GM10266 (cell line): ENCODE measurements around the gene COL2A1.

Experiments used
- DNase-seq: peaks from one replicate; pipeline ENCODE4 v3.0.0; 2012; ENCODE audit errors: extremely low spot score
- CTCF ChIP-seq: IDR thresholded peaks from 2 replicates; pipeline ENCODE4 v1.5.1; 2012; ENCODE audit warnings: mild to moderate bottlenecking, low read depth; ENCODE audit not compliant: control insufficient read depth, insufficient read depth; ENCODE audit errors: missing control alignments

The COL2A1 gene

DNA sequence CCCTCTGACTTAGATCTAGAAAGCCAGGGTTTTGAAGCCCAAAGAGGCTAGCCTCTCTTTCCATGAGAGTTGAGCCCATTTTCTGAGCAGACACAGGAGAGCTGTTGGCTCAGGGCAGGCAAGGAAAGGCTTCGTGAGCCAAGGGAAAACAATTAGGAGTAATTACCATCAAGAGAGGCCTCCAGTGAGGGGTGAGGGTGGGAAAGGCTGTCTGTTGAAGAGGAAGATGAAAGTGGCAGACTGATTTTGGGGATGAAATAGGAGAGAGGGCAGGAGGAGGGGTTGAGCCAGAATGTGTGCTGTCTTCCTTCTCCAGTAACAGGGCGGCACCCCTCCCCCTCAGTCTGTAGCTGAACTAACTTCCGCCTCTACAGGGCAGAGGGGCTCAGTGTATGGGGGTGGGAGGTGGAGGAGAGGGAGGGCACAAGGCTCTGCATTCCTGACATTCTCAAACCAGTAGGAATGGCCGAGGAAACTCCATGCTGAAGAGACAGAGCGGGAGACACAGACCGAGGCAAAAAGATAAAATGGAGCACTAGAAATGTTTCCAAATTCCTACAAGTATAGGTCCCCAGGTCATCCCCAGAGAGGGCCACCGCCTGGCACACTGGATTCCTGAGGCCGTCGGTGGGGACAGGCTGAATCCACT, 33.1 kb upstream of the COL2A1 start:
- no peak for DNase-seq

GRCh38 chr12:48036818-48037217, 32.5 kb upstream of the COL2A1 start:
- TF ChIP-seq CTCF = no peak
- DNase-seq = no peak

More for the DNA sequence above, 33.1 kb upstream of the COL2A1 start:
- TF ChIP-seq CTCF = no peak

GRCh38 chr12:48034835-48035805, 30.8 kb upstream of the COL2A1 start:
- no peak for TF ChIP-seq CTCF
- DNase-seq = no peak

GRCh38 chr12:48033451-48033850, 29.2 kb upstream of the COL2A1 start:
- TF ChIP-seq CTCF = no peak

GRCh38 chr12:48032597-48032996, 28.3 kb upstream of the COL2A1 start:
- DNase-seq = no peak
- TF ChIP-seq CTCF = no peak

More at GRCh38 chr12:48033451-48033850, 29.2 kb upstream of the COL2A1 start:
- no peak for DNase-seq

DNA sequence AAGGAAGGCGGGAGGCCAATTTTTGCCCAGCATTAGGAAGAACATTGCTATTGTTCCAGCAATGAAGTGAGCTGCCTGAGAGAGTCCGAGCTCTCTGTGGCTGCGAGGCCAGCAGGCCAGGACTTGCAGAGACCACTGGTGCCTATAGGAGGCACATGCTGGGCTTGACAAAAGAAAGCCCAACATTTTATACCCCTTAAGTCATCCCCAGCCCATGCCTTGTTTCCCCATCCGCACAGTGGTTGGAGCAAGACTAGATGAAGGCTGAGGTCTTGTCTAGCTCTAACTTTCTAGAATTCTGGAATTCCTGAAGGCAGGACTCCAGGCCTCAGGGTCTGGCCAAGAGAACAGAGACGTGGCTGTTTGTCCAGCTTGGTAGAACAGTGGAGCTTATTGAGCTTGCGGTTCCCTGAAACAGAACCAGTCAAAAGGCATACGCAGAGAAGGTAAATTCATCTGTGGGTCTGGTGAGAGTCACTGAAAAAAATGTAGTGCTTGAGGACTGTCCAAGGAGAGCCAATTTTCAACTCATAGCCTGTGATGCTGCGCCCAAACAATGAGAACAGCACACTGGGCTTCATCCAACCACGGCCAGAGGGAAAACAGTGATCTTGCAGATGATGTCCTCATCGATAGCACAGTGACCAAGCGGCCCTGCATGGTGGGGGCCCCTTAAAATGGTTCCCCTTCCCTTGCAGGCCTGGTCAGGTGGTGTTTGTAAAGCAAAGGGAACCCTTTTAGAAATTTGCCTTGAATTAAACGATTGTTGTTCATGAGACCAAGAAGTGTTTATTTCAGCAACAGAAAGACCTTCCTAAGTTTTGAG, 27.1 kb upstream of the COL2A1 start:
- TF ChIP-seq CTCF = no peak
- no peak for DNase-seq
